Measurements from ENCODE around the gene KSR2.
"Not testable (repeated sequence)": the region's sequence is repeated elsewhere in the genome, so short reads cannot be mapped to it uniquely, and the experiment has no call there.

KSR2 gene

GRCh38 chr12:117967043-117967442, 1.7 kb downstream of the KSR2 start:
- DNase-seq, result no peak

GRCh38 chr12:117966511-117966910, 2.3 kb downstream of the KSR2 start:
- no peak for DNase-seq

- DNase-seq, result no peak
Observed at GRCh38 chr12:117963836-117964235, 5.0 kb downstream of the KSR2 start.

- DNase-seq, result no peak
Observed at GRCh38 chr12:117936722-117937484, 31.9 kb downstream of the KSR2 start.

- no peak for DNase-seq
Observed at GRCh38 chr12:117933545-117933944, 35.2 kb downstream of the KSR2 start.

- DNase-seq, result no peak
Observed at GRCh38 chr12:117926391-117926899, 42.3 kb downstream of the KSR2 start.

- DNase-seq, result no peak
Observed at GRCh38 chr12:117921929-117922777, 46.6 kb downstream of the KSR2 start.

- DNase-seq, result peak; percentile 56
Observed at GRCh38 chr12:117919479-117919878, 49.3 kb downstream of the KSR2 start.

- no peak for DNase-seq
Observed at GRCh38 chr12:117914686-117915085, 54.1 kb downstream of the KSR2 start.

GRCh38 chr12:117912756-117913155, 56.0 kb downstream of the KSR2 start:
- no peak for DNase-seq

- DNase-seq, result no peak
Observed at GRCh38 chr12:117908411-117908810, 60.4 kb downstream of the KSR2 start.

- DNase-seq, result no peak
Observed at GRCh38 chr12:117907108-117907689, 61.6 kb downstream of the KSR2 start.

GRCh38 chr12:117904051-117904450, 64.7 kb downstream of the KSR2 start:
- DNase-seq, result no peak

- no peak for DNase-seq
Observed at GRCh38 chr12:117903110-117903840, 65.5 kb downstream of the KSR2 start.

- no peak for DNase-seq
Observed at GRCh38 chr12:117901631-117902030, 67.2 kb downstream of the KSR2 start.

- DNase-seq, result no peak
Observed at GRCh38 chr12:117900561-117900960, 68.2 kb downstream of the KSR2 start.

- no peak for DNase-seq
Observed at GRCh38 chr12:117897372-117898161, 71.2 kb downstream of the KSR2 start.

GRCh38 chr12:117896009-117896408, 72.8 kb downstream of the KSR2 start:
- DNase-seq, result no peak

GRCh38 chr12:117892441-117892840, 76.3 kb downstream of the KSR2 start:
- no peak for DNase-seq

GRCh38 chr12:117891265-117891664, 77.5 kb downstream of the KSR2 start:
- not testable (repeated sequence) for DNase-seq

- DNase-seq, result no peak
Observed at GRCh38 chr12:117890644-117891043, 78.1 kb downstream of the KSR2 start.

GRCh38 chr12:117890137-117890536, 78.7 kb downstream of the KSR2 start:
- no peak for DNase-seq

All from suppressor macrophage treated with lipopolysaccharide for 4 hours (primary cell).